ENCODE data around the gene GRAMD4.

The GRAMD4 gene

GRCh38 chr22:46688949-46689348, 68.8 kb downstream of the GRAMD4 start:
- no peak for DNase-seq (ENCODE audit: low read depth in 2 of 2)

GRCh38 chr22:46690146-46690545, 70.0 kb downstream of the GRAMD4 start:
- DNase-seq (ENCODE audit: low read depth in 2 of 2) = no peak

- no peak for DNase-seq (ENCODE audit: low read depth in 2 of 2)
Measured at GRCh38 chr22:46691571-46691970, 71.4 kb downstream of the GRAMD4 start.

- no peak for DNase-seq (ENCODE audit: low read depth in 2 of 2)
Measured at GRCh38 chr22:46693634-46694415, 73.6 kb downstream of the GRAMD4 start.

- no peak for DNase-seq (ENCODE audit: low read depth in 2 of 2)
Measured at GRCh38 chr22:46694416-46695170, 74.4 kb downstream of the GRAMD4 start.

GRCh38 chr22:46695346-46696228, 75.4 kb downstream of the GRAMD4 start:
- DNase-seq (ENCODE audit: low read depth in 2 of 2) = no peak

- DNase-seq (ENCODE audit: low read depth in 2 of 2) = no peak
Measured at GRCh38 chr22:46696229-46696518, 76.0 kb downstream of the GRAMD4 start.

- no peak for DNase-seq (ENCODE audit: low read depth in 2 of 2)
Measured at GRCh38 chr22:46696614-46697013, 76.4 kb downstream of the GRAMD4 start.

GRCh38 chr22:46697811-46698515, 77.8 kb downstream of the GRAMD4 start:
- no peak for DNase-seq (ENCODE audit: low read depth in 2 of 2)

- DNase-seq (ENCODE audit: low read depth in 2 of 2) = no peak
Measured at GRCh38 chr22:46699091-46699490, 78.9 kb downstream of the GRAMD4 start.

- no peak for DNase-seq (ENCODE audit: low read depth in 2 of 2)
Measured at GRCh38 chr22:46701262-46701661, 81.1 kb downstream of the GRAMD4 start.

GRCh38 chr22:46703171-46703995, 83.2 kb downstream of the GRAMD4 start:
- no peak for DNase-seq (ENCODE audit: low read depth in 2 of 2)

- no peak for DNase-seq (ENCODE audit: low read depth in 2 of 2)
Measured at GRCh38 chr22:46703996-46704370, 83.8 kb downstream of the GRAMD4 start.

- DNase-seq (ENCODE audit: low read depth in 2 of 2) = no peak
Measured at GRCh38 chr22:46706060-46706459, 85.9 kb downstream of the GRAMD4 start.

GRCh38 chr22:46707305-46707704, 87.1 kb downstream of the GRAMD4 start:
- DNase-seq (ENCODE audit: low read depth in 2 of 2) = no peak

- DNase-seq (ENCODE audit: low read depth in 2 of 2) = no peak
Measured at GRCh38 chr22:46707827-46708570, 87.8 kb downstream of the GRAMD4 start.

- no peak for DNase-seq (ENCODE audit: low read depth in 2 of 2)
Measured at GRCh38 chr22:46708766-46709330, 88.7 kb downstream of the GRAMD4 start.

GRCh38 chr22:46710806-46711205, 90.6 kb downstream of the GRAMD4 start:
- DNase-seq (ENCODE audit: low read depth in 2 of 2) = no peak

GRCh38 chr22:46712288-46712687, 92.1 kb downstream of the GRAMD4 start:
- DNase-seq (ENCODE audit: low read depth in 2 of 2) = no peak

- DNase-seq (ENCODE audit: low read depth in 2 of 2) = no peak
Measured at GRCh38 chr22:46714550-46714949, 94.4 kb downstream of the GRAMD4 start.
